HFF-Myc (cell line): ENCODE results near the gene LCE3C.
"Not testable (repeated sequence)": the region's sequence is repeated elsewhere in the genome, so short reads cannot be mapped to it uniquely, and the experiment has no call there.

Experiments
- DNase-seq: peaks from one replicate; pipeline ENCODE4 v3.0.0-alpha.2; 2011; ENCODE audit warnings: low read depth; ENCODE audit errors: extremely low read depth
- H3K4me3 ChIP-seq: replicated peaks from 2 replicates; pipeline ENCODE4 v1.5.1; 2011; ENCODE audit warnings: low read depth, mild to moderate bottlenecking, control low read depth, low read length
- TF ChIP-seq, protein P1 (sequence below): IDR thresholded peaks from 2 replicates; pipeline ENCODE4 v1.5.1; 2012; ENCODE audit warnings: mild to moderate bottlenecking, low read depth, low read length, control low read depth; ENCODE audit errors: missing control alignments

Gene LCE3C, protein sequence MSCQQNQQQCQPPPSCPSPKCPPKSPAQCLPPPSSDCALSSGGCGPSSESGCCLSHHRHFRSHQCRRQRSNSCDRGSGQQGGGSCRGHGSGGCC

DNA sequence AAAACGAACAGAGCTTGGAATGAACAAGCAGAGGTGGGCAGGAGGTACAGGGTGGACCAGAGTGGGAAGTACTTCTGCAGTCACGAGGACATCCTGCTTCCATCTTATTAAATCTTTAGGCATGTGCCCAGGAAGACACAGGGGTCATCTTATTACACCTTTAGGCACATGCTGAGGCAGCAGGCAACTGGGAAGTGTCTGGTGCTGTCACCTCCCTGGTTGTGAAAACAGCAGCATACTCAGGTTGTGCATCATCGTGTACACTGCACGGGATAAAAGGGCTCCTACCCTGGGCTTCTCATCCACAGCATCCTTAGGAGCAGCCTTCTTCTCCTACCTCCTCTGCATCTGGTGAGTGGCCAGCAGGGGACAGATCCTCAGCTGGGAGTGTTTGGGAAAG is at the start of gene LCE3C:
TSS of gene LCE3C (plus strand) at position 301 of the 400 bp plus-strand sequence. CDS start 498 bp downstream, outside the sequence.
- no peak for DNase-seq
- H3K4me3 ChIP-seq, result no peak within 1 kb of the TSS
- TF ChIP-seq, protein P1, sequence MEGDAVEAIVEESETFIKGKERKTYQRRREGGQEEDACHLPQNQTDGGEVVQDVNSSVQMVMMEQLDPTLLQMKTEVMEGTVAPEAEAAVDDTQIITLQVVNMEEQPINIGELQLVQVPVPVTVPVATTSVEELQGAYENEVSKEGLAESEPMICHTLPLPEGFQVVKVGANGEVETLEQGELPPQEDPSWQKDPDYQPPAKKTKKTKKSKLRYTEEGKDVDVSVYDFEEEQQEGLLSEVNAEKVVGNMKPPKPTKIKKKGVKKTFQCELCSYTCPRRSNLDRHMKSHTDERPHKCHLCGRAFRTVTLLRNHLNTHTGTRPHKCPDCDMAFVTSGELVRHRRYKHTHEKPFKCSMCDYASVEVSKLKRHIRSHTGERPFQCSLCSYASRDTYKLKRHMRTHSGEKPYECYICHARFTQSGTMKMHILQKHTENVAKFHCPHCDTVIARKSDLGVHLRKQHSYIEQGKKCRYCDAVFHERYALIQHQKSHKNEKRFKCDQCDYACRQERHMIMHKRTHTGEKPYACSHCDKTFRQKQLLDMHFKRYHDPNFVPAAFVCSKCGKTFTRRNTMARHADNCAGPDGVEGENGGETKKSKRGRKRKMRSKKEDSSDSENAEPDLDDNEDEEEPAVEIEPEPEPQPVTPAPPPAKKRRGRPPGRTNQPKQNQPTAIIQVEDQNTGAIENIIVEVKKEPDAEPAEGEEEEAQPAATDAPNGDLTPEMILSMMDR, result no peak

DNA sequence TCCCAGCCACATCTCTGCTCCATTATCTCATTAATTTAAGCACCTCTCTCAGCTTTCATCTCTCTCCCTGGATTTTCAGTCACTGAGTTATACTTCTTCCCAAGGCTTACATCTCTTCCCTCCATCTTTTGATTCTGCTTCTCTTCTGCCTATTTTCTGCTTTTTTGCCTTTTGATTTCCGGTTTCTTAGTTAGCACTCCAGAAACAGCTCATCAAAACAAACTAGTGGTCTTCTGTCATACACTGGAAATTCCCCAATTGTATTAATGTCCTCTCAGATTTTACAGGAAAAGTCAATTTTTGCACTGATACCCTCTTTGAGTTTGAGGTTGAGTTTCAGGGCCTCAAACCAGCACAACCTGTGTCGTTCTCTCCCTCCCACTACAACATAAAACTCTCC is 34.9 kb upstream of the LCE3C start:
- no peak overlapping the region for H3K4me3 ChIP-seq
- no peak for DNase-seq
- TF ChIP-seq, protein P1, result no peak

DNA sequence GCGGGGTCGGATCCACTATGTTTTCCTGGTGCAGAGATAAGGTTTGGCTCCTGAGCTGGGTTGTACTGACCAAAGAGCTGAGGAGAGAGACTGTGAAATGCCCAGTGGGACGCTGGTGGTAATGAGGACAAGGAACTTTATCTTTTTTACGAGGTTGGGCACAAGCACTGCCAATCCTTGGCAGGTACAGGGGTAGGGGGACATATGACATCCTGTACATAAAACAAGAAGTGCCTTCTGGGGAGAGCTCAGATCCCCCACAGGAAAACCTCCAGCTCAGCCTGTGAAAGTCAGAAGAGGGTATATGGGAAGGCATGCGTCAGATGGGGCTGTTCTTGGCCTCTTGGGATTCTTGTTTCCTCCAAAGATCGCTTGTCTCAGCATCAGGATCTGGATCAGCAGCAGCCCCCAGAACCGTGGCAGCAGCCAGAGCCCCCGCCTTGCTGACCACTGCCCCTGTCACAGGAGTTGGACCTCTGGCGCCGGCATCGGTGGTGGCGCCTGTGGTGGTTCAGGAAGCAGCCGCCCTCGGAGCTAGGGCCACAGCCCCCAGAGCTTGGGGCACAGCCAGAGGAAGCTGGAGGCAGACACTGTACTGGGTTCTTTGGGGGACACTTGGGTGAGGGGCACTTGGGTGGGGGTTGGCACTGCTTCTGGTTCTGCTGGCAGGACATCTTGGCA is 34.4 kb upstream of the LCE3C start:
- H3K4me3 ChIP-seq, result no peak overlapping the region
- TF ChIP-seq, protein P1, result no peak
- no peak for DNase-seq

DNA sequence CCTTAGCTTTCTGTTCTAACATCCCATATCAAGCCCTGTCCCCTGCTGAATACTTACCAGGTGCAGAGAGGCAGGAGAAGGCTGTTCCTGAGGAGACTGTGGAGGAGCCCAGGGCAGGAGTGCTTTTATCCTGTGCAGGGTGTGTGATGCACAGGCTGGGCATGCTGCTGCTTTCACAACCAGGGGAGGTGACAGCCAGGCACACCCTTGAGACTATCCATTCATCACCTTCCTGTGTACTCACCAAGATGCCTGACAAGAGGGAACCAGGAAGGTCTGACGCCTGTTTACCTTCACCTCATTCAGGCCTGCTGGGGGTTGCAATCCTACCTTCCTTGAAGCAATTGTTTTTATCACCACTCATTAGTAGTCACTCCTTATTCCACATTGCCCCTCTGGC is 33.4 kb upstream of the LCE3C start, which contains the start of gene LCE3E:
TSS of gene LCE3E (minus strand) at position 100 of the 400 bp plus-strand sequence. CDS start 572 bp downstream, outside the sequence.
- TF ChIP-seq, protein P1, result no peak
- no peak within 1 kb of the TSS for H3K4me3 ChIP-seq
- no peak for DNase-seq

DNA sequence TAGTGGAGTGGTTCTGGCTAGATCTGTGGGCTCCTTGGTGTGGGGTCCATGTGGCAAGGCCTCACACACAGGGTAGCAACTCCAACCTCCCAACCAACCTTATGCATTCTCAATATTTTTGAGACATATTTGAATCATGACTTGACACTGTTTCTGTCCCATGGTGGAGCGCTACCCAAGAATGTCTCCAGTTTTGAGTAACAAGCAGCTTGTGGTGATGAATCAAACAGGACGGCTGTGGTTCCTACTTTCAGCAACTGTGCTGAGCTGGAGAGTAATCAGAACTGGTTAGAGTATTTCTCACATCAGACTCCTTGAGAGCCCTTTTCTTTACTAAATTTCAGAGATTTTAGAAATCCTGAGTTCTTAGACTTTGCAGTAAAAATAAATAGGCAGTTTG is 22.9 kb upstream of the LCE3C start:
- TF ChIP-seq, protein P1, result no peak
- DNase-seq, result no peak

DNA sequence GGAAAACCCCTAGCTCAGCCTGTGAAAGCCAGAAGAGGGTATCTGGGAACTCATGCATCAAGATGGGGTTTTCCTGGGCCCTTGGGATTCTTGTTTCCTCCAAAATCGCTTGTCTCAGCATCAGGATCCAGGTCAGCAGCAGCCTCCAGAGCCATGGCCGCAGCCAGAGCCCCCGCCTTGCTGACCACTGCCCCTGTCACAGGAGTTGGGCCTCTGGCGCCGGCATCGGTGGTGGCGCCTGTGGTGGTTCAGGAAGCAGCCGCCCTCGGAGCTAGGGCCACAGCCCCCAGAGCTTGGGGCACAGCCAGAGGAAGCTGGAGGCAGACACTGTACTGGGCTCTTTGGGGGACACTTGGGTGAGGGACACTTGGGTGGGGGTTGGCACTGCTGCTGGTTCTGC is 20.5 kb upstream of the LCE3C start:
- H3K4me3 ChIP-seq, result not testable (repeated sequence)

More for the DNA sequence above, 22.9 kb upstream of the LCE3C start:
- no peak overlapping the region for H3K4me3 ChIP-seq

DNA sequence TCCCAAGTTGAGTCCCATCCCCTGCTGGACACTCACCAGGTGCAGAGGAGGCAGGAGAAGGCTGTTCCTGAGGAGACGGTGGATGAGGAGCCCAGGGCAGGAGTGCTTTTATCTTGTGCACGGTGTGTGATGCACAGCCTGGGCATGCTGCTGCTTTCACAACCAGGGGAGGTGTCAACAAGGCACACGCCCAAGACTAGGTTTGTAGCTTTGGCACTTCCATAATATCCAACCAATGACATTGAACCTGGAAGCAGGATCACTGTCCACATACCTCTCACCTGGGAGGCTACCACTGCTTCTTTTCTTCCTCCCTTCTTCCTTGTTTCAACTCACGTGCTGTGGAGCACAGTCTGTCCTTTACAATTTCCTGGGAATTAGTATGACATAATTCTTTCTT is 19.6 kb upstream of the LCE3C start, which contains the start of gene LCE3D:
TSS of gene LCE3D (minus strand) at position 84 of the 400 bp plus-strand sequence. CDS start 580 bp downstream, outside the sequence.
- no peak within 1 kb of the TSS for H3K4me3 ChIP-seq
- TF ChIP-seq, protein P1, result no peak
- DNase-seq, result no peak

More for the DNA sequence above, 20.5 kb upstream of the LCE3C start:
- not testable (repeated sequence) for DNase-seq
